HCT116 (cell line): ENCODE measurements around the gene PLSCR5. TPM values are rescaled to one million over a fixed set of nuclear protein-coding genes. Genes with fewer than 3 reads are reported as not detected.
A peak's percentile ranks its signal among the peaks of the same experiment; 100 is the strongest.

Experiments used
- ATAC-seq: fragments of 200-7000 bp; cut with Tn5 transposase; 2 replicates; pipeline ENCODE4 v1.9.1; 2020; ENCODE audit warnings: mild to moderate bottlenecking, moderate library complexity
- BruUV-seq: library from RNA; stranded (reverse); fragments of 400-500 nt; replicated peaks from 2 replicates; lab custom pipeline; 2021; lab: Mats Ljungman, UMichigan
- CTCF ChIA-PET: fragments of 300-600 bp; sonication (Branson Sonifier 250); formaldehyde crosslinking; loops from one replicate; lab custom pipeline; 2021; ENCODE audit warnings: antibody characterized with exemption; lab: Charles Lee
- POLR2A ChIA-PET: fragments of 300-600, 350-600 bp; sonication (Branson Sonifier 250); formaldehyde crosslinking; loops from one replicate; lab custom pipeline; 2021; ENCODE audit warnings: antibody characterized with exemption; lab: Charles Lee
- RAD21 ChIA-PET, 2 experiments: fragments of 300-600 bp; sonication (Branson Sonifier 250); formaldehyde crosslinking; loops; one replicate each; lab custom pipeline; 2023; ENCODE audit warnings: low total read pairs in 2 of 2; ENCODE audit not compliant: uncharacterized antibody in 2 of 2, unreplicated experiment in 2 of 2, low non-redundant PET in 1 of 2; lab: Charles Lee
- DNase-seq: peaks from one replicate; pipeline ENCODE4 v3.0.0-alpha.2; 2010; ENCODE audit warnings: low read depth, low spot score
- H2AFZ ChIP-seq: fragments of 200-600 bp; shearing (Covaris generic), sonication (generic); 2 replicates; pipeline ENCODE4 v1.6.1; 2017; ENCODE audit warnings: low read depth, mixed run types, mixed read lengths, antibody characterized with exemption, low read length; ENCODE audit not compliant: poor library complexity, severe bottlenecking
- H3K27ac ChIP-seq: 2 replicates; pipeline ENCODE4 v1.5.1; 2012; ENCODE audit warnings: low read depth, low read length
- H3K27me3 ChIP-seq: fragments of 200-600 bp; sonication (generic); 2 replicates; pipeline ENCODE4 v1.6.1; 2016; ENCODE audit warnings: mixed run types, low read length, mixed read lengths; ENCODE audit not compliant: insufficient read depth
- H3K36me3 ChIP-seq, 2 experiments: fragments of 200-500 bp in 1 of 2; fragments of 200-600 bp in 1 of 2; sonication (Bioruptor generic) in 1 of 2; sonication (generic) in 1 of 2; 2 replicates each; pipeline versions ENCODE4 v1.5.1 to v1.6.1; 2014 to 2016; ENCODE audit warnings: low read length in 2 of 2, inconsistent platforms in 1 of 2, mixed read lengths in 1 of 2, mixed run types in 1 of 2; ENCODE audit not compliant: insufficient read depth in 2 of 2, control insufficient read depth in 1 of 2
- H3K4me1 ChIP-seq, 2 experiments: fragments of 200-600 bp in 1 of 2; sonication (generic) in 1 of 2; 2 replicates each; pipeline versions ENCODE4 v1.5.1 to v1.6.1; 2012 to 2017; ENCODE audit warnings: low read length in 2 of 2, inconsistent platforms in 1 of 2, mild to moderate bottlenecking in 1 of 2, mixed read lengths in 1 of 2, mixed run types in 1 of 2, moderate library complexity in 1 of 2; ENCODE audit not compliant: insufficient read depth in 2 of 2, control insufficient read depth in 1 of 2
- H3K4me2 ChIP-seq: fragments of 200-600 bp; sonication (generic); 2 replicates; pipeline ENCODE4 v1.6.1; 2017; ENCODE audit warnings: mixed run types, low read length, mixed read lengths
- H3K4me3 ChIP-seq, 2 experiments: fragments of 200-600 bp in 1 of 2; sonication (generic) in 1 of 2; replicated peaks in 1 of 2; 2 replicates each; pipeline ENCODE4 v1.5.1; 2011 to 2016; ENCODE audit warnings: low read length in 2 of 2, control low read depth in 1 of 2, low read depth in 1 of 2, mild to moderate bottlenecking in 1 of 2, mixed read lengths in 1 of 2, mixed run types in 1 of 2
- H3K79me2 ChIP-seq: fragments of 200-600 bp; sonication (generic); 2 replicates; pipeline ENCODE4 v1.6.1; 2017; ENCODE audit warnings: mild to moderate bottlenecking, mixed run types, low read length, moderate library complexity, mixed read lengths; ENCODE audit not compliant: insufficient read depth
- H3K9ac ChIP-seq: fragments of 200-600 bp; sonication (generic); 2 replicates; pipeline ENCODE4 v1.6.1; 2016; ENCODE audit warnings: low read length, mixed read lengths
- H3K9me2 ChIP-seq: fragments of 200-600 bp; sonication (generic), shearing (Covaris generic); 2 replicates; pipeline ENCODE4 v1.6.1; 2017; ENCODE audit warnings: mixed run types, mild to moderate bottlenecking, moderate library complexity; ENCODE audit not compliant: insufficient read depth
- H3K9me3 ChIP-seq, 2 experiments: fragments of 200-500 bp in 1 of 2; fragments of 200-600 bp in 1 of 2; sonication (Bioruptor generic) in 1 of 2; sonication (generic) in 1 of 2; 2 replicates each; pipeline ENCODE4 v1.6.1; 2014 to 2017; ENCODE audit warnings: low read length in 2 of 2, mixed read lengths in 2 of 2, inconsistent platforms in 1 of 2, low read depth in 1 of 2, mild to moderate bottlenecking in 1 of 2, mixed run types in 1 of 2, moderate library complexity in 1 of 2; ENCODE audit not compliant: control insufficient read depth in 1 of 2, insufficient read depth in 1 of 2
- H4K20me1 ChIP-seq: fragments of 200-600 bp; sonication (generic), shearing (Covaris generic); 2 replicates; pipeline ENCODE4 v1.6.1; 2017; ENCODE audit warnings: mixed run types, mild to moderate bottlenecking, moderate library complexity; ENCODE audit not compliant: insufficient read depth
- ELF1 ChIP-seq: IDR thresholded peaks from 2 replicates; pipeline ENCODE4 v1.6.1; 2012; ENCODE audit warnings: low read depth, borderline replicate concordance
- EZH2 ChIP-seq: fragments of 200-600 bp; sonication (generic); IDR thresholded peaks from 2 replicates; pipeline ENCODE4 v1.6.1; 2017; ENCODE audit warnings: antibody characterized with exemption, mixed run types
- FOSL1 ChIP-seq: IDR thresholded peaks from 2 replicates; pipeline ENCODE4 v1.6.1; 2012; ENCODE audit warnings: low read depth
- JUND ChIP-seq: IDR thresholded peaks from 2 replicates; pipeline ENCODE4 v1.6.1; 2012
- MAX ChIP-seq: IDR thresholded peaks from 2 replicates; pipeline ENCODE4 v1.6.1; 2012
- POLR2A ChIP-seq: IDR thresholded peaks from 2 replicates; pipeline ENCODE4 v1.7.0; 2011; ENCODE audit warnings: borderline replicate concordance; ENCODE audit not compliant: insufficient read depth, insufficient read length; ENCODE audit errors: extremely low read depth
- POLR2AphosphoS5 ChIP-seq: IDR thresholded peaks from 2 replicates; pipeline ENCODE4 v1.6.1; 2011; ENCODE audit warnings: mild to moderate bottlenecking, low read depth, low read length, moderate library complexity
- RAD21 ChIP-seq: IDR thresholded peaks from 2 replicates; pipeline ENCODE4 v1.6.1; 2012; ENCODE audit warnings: low read depth, mild to moderate bottlenecking
- SIN3A ChIP-seq: IDR thresholded peaks from 2 replicates; pipeline ENCODE4 v1.6.1; 2012; ENCODE audit warnings: low read depth
- SP1 ChIP-seq: IDR thresholded peaks from 2 replicates; pipeline ENCODE4 v1.6.1; 2012; ENCODE audit warnings: low read depth
- SRF ChIP-seq: IDR thresholded peaks from 2 replicates; pipeline ENCODE4 v1.6.1; 2012; ENCODE audit warnings: low read depth
- TCF7L2 ChIP-seq: IDR thresholded peaks from 2 replicates; pipeline ENCODE4 v1.7.0; 2011; ENCODE audit warnings: borderline replicate concordance, inconsistent platforms; ENCODE audit not compliant: insufficient read depth, insufficient read length; ENCODE audit errors: extremely low read depth
- YY1 ChIP-seq: IDR thresholded peaks from 2 replicates; pipeline ENCODE4 v1.6.1; 2011; ENCODE audit warnings: low read length, low read depth, moderate library complexity, mild to moderate bottlenecking; ENCODE audit not compliant: insufficient replicate concordance; ENCODE audit errors: extremely low read depth
- ZFX ChIP-seq: fragments of 450-650 bp; IDR thresholded peaks from 2 replicates; pipeline ENCODE4 v1.6.1; 2017
- intact Hi-C: fragments of 100-400 bp; cut with micrococcal nuclease; formaldehyde crosslinking; loops from 2 replicates; pipeline ENCODE4 v1.10.0; 2022
- total RNA-seq: library from RNA; stranded (reverse); gene quantifications from one replicate; pipeline ENCODE4 v1.2.1, GENCODE V29; 2021; ENCODE audit not compliant: unreplicated experiment

PLSCR5 gene
- total RNA-seq, 1 experiment from 2014 or later: not detected

DNA sequence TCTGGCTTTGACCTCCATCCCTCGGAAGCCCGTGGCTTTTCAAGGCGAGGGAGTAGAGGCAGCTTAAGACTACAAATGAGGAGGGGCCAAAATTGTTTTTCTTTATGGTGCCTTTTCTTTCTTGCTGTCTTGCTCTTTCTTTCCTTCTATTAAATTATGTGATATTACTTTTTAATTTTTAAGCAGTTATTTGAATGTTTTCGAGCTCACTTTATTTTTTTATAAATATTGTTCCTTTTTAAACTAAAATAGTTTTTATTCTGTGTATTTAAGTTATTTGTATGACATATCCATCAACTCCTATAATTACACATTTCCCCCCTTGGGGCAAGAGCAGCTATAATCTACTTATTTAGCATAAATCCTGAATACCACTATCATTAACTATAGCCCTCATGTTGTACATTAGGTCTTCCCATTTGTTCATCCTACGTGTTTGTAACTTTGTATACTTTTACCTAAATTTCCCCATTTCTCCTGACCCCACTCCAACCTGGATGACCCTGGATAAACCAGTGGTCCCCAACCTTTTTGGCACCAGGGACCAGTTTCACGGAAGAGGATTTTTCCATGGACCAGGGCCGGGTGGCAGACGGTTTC is 60.1 kb downstream of the PLSCR5 start:
- Histone ChIP-seq H3K9ac (peak overlapping the region; percentile 93), H3K4me3 (peak overlapping the region; percentile 79 to 84), H3K27me3 (no peaks in the 10 kb centered on the region), H3K4me1 (peaks cover 0 to 24% of the 10 kb centered on the region in 2 experiments; a peak in 2 of 4 replicates), H3K36me3 (no peaks in the 10 kb centered on the region), H3K79me2 (peaks cover 46% of the 10 kb centered on the region), H3K4me2 (peak overlapping the region; percentile 81), H4K20me1 (no peaks in the 10 kb centered on the region), H3K9me3 (no peaks in the 10 kb centered on the region), H3K9me2 (no peaks in the 10 kb centered on the region), H2AFZ (peak overlapping the region; percentile 83), H3K27ac (peak overlapping the region; percentile 14; the same call in 1 of the 2 replicates)
- POLR2A ChIA-PET: interaction anchor here (0.9 to 1.5 kb wide), 4 partner anchors 8 to 41 kb away, joined by 3 to 4 read pairs (median 4); no protein-coding TSS in a partner anchor
- no peak for DNase-seq
- no peak for ATAC-seq
- RAD21 ChIA-PET: no interaction called here
- BruUV-seq: TSS peak; percentile 99
- intact Hi-C loops: loop anchor here (5.0 kb wide), 1 partner anchor 38 kb away; no protein-coding TSS in a partner anchor
- CTCF ChIA-PET: no interaction called here
- TF ChIP-seq POLR2A: no peak
- no peak for TF ChIP-seq JUND
- no peak for TF ChIP-seq ELF1
- TF ChIP-seq YY1: no peak
- no peak for TF ChIP-seq ZFX
- TF ChIP-seq EZH2: no peak
- no peak for TF ChIP-seq MAX

DNA sequence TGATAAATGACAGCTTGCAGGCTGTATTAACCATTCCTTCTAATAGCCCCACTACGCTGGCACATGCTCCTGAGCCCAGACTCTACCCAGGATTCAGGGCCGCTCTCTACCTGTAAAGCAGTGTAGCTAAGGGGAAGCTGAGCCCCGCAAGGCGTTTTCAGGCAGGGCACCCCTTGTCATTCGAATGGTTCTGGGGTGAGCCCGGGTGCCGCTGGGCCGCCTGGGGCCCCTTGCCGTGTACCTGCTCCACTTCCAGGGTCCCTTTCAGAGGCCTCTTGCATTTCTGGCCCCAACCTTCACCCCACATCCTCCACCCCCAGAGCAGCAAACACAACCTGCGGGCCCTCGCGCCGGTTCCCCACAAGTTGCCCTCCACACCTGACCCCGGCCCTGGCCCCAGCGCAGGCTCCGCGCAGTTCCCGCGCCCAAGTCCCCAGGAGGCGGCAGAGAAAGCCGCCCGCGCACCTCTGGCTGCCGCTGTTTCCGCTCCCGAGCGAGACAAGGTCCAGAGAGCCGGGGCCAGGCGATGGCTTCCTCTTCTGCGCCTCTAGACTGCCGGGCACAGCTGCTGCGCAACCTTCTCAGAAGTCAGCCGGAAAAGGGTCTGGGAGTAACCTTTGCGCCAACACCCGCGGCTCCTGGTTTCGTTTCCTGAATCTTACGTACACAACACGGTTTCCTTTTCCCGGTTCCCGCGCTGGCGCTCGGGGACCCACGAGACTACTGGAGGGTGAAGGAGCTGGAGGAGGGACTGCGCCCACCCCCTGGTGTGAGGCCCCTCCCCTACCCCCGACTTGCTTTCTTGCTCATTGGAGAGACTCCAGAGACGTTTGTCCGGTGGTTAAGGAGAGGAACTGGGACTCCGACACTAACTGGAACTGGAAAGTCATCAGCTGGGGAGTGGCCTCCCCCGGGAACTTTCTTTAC is 60.9 kb downstream of the PLSCR5 start, which contains the start of gene PLSCR1:
PLSCR1 (minus strand) TSS at position 606 of the 927 bp plus-strand sequence. CDS start 8,055 bp downstream, outside the sequence.
- Histone ChIP-seq H3K9ac (peak within 1 kb of the TSS; percentile 93), H3K9me2 (no peaks in the 10 kb centered on the region), H3K9me3 (no peaks in the 10 kb centered on the region), H3K27me3 (no peaks in the 10 kb centered on the region), H3K79me2 (peaks cover 53% of the 10 kb centered on the region), H4K20me1 (no peaks in the 10 kb centered on the region), H3K36me3 (no peaks in the 10 kb centered on the region), H3K4me3 (peak within 1 kb of the TSS; percentile 79 to 84), H3K4me1 (peaks cover 0 to 22% of the 10 kb centered on the region in 2 experiments; a peak in 2 of 4 replicates), H3K27ac (peak within 1 kb of the TSS; percentile 73), H2AFZ (peak within 1 kb of the TSS; percentile 83), H3K4me2 (peak within 1 kb of the TSS; percentile 81)
- TSS peak; percentile 38 for BruUV-seq
- CTCF ChIA-PET: no interaction called here
- ATAC-seq (peak; percentile 93), DNase-seq (peak; percentile 93)
- POLR2A ChIA-PET: interaction anchor here (0.9 to 1.5 kb wide), 4 partner anchors 9 to 40 kb away, joined by 3 to 4 read pairs (median 4); no protein-coding TSS in a partner anchor
- RAD21 ChIA-PET: no interaction called here
- intact Hi-C loops: loop anchor here (5.0 kb wide), 1 partner anchor 37 kb away; no protein-coding TSS in a partner anchor
- TF ChIP-seq ZFX (peak; percentile 68; the same call in 1 of the 2 replicates), SIN3A (peak; percentile 73), YY1 (peak; percentile 58), MAX (peak; percentile 80), POLR2A (peak; percentile 64), JUND (no peak), RAD21 (no peak), SP1 (peak; percentile 53), SRF (no peak), TCF7L2 (no peak), POLR2AphosphoS5 (peak; percentile 88), FOSL1 (no peak)
